Transverse colon (tissue), 3 donors: Measurements from ENCODE around the gene ALOX15.

Experiments
- CTCF ChIP-seq, 5 experiments: fragments of 200-600 bp in 3 of 5; fragments of 450-650 bp in 2 of 5; sonication (generic) in 3 of 5; IDR thresholded peaks; 1 replicate in 2 of 5; 2 replicates in 3 of 5; pipeline ENCODE4 v1.5.1; 2016 to 2017; ENCODE audit warnings: antibody characterized with exemption in 5 of 5, inconsistent platforms in 3 of 5, mild to moderate bottlenecking in 2 of 5, moderate library complexity in 1 of 5
- POLR2A ChIP-seq: fragments of 450-650 bp; IDR thresholded peaks from one replicate; pipeline ENCODE4 v1.6.1; 2016; ENCODE audit warnings: antibody characterized with exemption, mild to moderate bottlenecking, moderate library complexity

GRCh38 chr17:4591529-4591928, 49.9 kb downstream of the ALOX15 start:
- TF ChIP-seq CTCF (IDR thresholded peaks at IDR 0.05), result no peak
- no peak for TF ChIP-seq POLR2A
